Retina (tissue), 1 donor: ENCODE measurements around the gene PBX1.

Experiments
- DNase-seq: peaks from one replicate; pipeline ENCODE4 v3.0.0-alpha.2; 2016

PBX1 gene

DNA sequence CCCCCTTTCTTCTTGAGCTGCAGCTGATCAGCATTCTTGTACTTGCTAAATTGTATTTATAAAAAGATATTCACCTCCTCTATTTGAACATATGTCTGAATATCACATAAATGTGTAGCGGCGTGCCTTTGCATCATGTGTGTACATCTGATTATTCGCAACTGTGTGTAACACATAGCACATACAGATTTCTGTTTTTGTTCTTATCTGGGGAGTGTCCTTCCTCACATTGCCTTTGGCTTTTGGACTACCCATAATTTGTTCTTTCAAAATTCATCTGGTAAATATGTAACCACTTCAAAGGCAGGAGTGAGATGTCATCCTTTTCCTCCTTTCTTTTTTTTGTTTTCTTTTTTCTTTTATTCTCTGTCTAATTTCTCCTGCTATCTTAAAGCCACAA lies 113.6 kb downstream of the PBX1 start:
- no peak for DNase-seq

DNA sequence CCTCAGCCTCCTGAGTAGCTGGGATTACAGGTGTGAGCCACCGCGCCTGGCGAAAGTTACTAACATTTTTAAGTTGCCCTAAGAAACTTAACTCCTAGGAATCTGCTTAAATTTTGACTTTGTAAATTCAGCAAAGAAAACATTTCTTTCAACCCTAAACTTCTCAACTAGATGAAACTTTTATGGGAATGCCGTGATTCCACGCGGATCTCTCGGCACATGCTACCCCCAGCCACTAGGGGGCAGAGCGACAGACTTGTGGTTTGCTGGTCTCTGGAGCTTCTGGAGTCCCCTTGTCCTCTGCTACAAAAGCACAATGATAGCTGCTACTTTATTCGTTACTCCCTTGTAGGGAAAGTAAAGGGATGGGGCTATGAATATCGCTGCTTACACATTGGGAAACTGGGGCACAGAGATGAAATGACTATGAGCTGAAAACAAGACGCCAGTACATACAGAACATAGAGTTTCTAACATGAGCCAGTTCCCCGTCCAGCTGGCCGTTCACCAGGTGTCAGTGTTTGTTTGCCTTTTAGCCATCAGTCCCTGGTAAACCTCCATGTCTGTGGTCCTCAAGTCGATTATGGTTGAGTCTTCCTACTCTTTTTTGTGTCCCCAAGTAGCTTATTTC lies 114.7 kb downstream of the PBX1 start:
- no peak for DNase-seq

GRCh38 chr1:164675342-164675904 lies 116.4 kb downstream of the PBX1 start:
- no peak for DNase-seq

- DNase-seq = no peak
Observed at GRCh38 chr1:164678136-164678700, 119.2 kb downstream of the PBX1 start.

DNA sequence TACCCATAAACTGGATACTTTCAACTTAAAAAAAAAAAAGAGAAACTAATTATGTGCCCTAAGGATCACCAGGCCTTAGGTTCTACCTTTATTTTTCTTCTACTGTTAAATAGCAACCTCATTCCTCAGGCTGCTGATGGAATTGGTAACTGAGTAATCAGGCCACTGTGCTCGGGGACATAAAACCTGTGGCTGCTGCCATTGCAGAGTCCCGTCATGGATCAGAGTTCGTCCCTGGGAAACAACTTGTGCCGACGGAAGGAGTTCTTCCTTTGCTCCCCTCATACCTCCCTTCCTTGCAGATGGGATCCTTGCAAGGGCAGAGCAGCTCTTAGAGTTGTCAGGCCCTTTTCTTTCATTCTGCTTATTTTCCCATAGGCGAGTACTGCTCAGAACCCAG lies 123.6 kb downstream of the PBX1 start:
- DNase-seq = no peak

- DNase-seq = no peak
Observed at GRCh38 chr1:164683235-164683634, 124.3 kb downstream of the PBX1 start.

- no peak for DNase-seq
Observed at GRCh38 chr1:164685266-164686035, 126.5 kb downstream of the PBX1 start.

- DNase-seq = no peak
Observed at GRCh38 chr1:164687777-164688176, 128.8 kb downstream of the PBX1 start.

DNA sequence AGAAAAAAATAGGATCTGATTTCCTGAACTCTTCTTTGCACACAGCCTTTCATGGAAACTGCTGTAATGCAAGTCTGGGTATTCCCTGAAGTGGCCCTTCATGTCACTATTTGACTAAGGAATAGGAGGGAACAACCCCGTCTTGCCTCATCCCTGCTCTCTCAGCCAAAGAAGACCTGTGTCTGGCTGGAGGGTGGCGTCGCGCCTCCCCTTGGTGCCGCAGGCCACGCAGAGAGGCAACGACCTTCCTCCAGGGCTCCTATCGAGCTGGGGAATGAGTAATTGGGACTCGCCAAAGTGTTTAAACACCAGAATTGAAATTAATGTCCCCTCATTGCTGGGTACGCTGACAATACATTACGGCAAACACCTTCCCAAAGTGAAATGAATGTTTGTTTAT lies 129.8 kb downstream of the PBX1 start:
- DNase-seq = peak; percentile 47

GRCh38 chr1:164689672-164690511 lies 130.9 kb downstream of the PBX1 start:
- peak; percentile 59 for DNase-seq

GRCh38 chr1:164692420-164692819 lies 133.4 kb downstream of the PBX1 start:
- DNase-seq = no peak

DNA sequence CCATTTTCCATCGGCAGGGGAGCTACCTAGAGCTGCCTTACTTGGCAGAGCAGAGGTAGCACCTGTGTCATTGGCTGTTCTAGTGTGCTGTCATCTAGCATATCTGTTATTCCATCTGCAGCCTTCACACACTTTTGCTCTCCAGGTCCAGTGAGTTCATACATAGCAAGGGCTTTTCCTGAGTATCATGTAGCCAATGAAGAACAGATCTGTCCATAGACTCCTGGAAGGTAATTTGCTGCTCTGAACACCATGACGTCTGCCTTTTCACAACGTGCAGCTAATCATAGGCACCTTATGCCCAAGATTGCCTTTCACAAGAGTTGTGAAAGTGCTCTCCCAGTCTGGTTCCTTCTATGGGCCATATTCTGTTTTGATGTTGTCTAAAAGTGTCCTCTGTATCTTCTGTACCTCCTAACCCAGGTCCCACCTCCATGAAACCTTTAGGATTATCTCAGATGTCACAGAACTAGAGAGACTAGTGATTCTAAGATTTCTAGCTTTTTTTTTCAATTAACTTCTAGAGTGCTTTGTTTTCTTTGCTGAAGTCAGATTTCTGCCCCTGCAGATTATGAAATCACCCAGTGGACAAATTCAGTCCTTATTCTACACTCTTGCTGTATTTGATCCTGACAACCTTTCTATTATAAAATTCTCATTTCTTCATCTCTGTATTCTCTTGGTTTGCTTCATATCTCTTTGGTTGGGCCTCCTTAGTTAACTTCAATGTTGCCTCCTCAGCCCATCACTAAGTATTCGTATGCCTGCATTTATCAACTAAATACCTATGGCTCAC lies 134.8 kb downstream of the PBX1 start:
- no peak for DNase-seq

DNA sequence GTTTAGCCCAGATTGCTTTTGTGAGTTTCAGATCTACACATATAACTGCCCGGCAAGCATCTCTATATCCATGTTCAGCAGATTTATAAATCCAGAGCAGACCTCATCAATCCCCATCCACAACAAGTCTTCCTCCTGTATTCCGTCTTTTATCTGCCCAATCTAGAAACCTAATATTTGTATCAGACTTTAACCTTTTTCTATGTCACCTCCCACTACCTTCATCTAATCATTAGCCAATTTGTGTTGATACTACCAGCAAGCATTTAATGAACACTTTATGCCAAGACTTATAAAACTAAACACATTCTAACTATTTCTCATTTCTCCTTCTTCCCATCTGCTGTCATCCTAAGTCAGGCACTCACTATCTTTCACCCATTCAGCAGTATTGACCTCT lies 135.5 kb downstream of the PBX1 start:
- DNase-seq = no peak

DNA sequence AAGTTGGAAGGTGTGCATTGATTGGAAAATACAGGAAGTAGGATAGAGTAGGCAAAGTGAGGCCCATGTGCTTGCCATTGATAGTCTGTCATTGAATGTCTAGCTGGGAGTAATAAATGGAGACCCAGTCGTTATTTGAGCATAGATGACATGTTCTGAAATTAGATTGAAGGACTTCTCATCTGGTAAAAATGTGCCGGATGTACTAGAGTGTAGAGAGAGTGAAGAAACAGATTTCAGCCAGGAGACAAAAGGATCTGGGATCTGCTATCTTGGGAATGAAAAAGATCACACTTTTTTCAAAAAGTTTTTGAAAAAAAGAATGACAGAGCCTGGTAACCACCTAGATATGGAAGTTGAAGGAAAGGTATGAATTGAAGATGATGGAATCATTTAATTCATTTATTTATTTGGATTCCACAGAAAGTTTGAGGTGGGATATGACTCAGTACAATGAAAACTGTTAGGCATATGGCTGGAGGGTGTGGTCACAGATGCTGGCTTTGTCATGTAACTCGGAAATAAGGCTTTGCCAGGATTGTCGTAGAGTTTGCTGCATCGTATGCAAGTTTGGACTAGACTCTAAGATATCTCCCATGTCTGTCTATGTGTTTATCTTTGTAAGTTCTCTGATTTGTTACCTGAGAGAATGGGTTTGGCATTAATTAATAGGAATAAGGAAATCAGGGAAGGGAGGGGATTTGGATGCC lies 137.1 kb downstream of the PBX1 start:
- no peak for DNase-seq

- peak; percentile 44 for DNase-seq
Observed at GRCh38 chr1:164699815-164700491, 141.0 kb downstream of the PBX1 start.

GRCh38 chr1:164700683-164701082 lies 141.7 kb downstream of the PBX1 start:
- DNase-seq = no peak

GRCh38 chr1:164701189-164701761 lies 142.3 kb downstream of the PBX1 start:
- no peak for DNase-seq

GRCh38 chr1:164702216-164702615 lies 143.2 kb downstream of the PBX1 start:
- no peak for DNase-seq

- DNase-seq = no peak
Observed at GRCh38 chr1:164702664-164703063, 143.7 kb downstream of the PBX1 start.

GRCh38 chr1:164703463-164703862 lies 144.5 kb downstream of the PBX1 start:
- DNase-seq = no peak
